Heart left ventricle (tissue), 16 donors: ENCODE data around the gene TTF2. TPM values are rescaled to one million over a fixed set of nuclear protein-coding genes. Genes with fewer than 3 reads are reported as not detected.

ENCODE experiments used
- ATAC-seq, 4 donors: fragments of 200-7000 bp; cut with Tn5 transposase; one replicate each; pipeline ENCODE4 v1.9.1; 2020 to 2022; ENCODE audit warnings: moderate library complexity in 4 of 4, mild to moderate bottlenecking in 3 of 4, moderate number of reproducible peaks in 1 of 4
- DNase-seq, 5 donors: peaks; one replicate each; pipeline ENCODE4 v3.0.0-alpha.2; 2020
- H3K27ac ChIP-seq, 12 donors: fragments of 200-600 bp; sonication (generic) in 4 of 12; one replicate each; pipeline versions ENCODE4 v1.5.0 to v1.8.0; 2016 to 2022; ENCODE audit warnings: mild to moderate bottlenecking in 2 of 12
- H3K27me3 ChIP-seq, 9 donors: fragments of 200-600 bp; sonication (generic) in 2 of 9; one replicate each; pipeline versions ENCODE4 v1.5.1 to v1.8.0; 2016 to 2022; ENCODE audit warnings: mild to moderate bottlenecking in 3 of 9
- H3K36me3 ChIP-seq, 9 donors: fragments of 200-600 bp; sonication (generic) in 2 of 9; one replicate each; pipeline versions ENCODE4 v1.5.0 to v1.8.0; 2018 to 2022; ENCODE audit warnings: mild to moderate bottlenecking in 2 of 9
- H3K4me1 ChIP-seq, 12 donors: fragments of 200-600 bp; sonication (generic) in 4 of 12; one replicate each; pipeline versions ENCODE4 v1.5.0 to v1.8.0; 2016 to 2022; ENCODE audit warnings: mild to moderate bottlenecking in 3 of 12
- H3K4me3 ChIP-seq, 12 donors: fragments of 200-600 bp; sonication (generic) in 4 of 12; one replicate each; pipeline versions ENCODE4 v1.5.0 to v1.8.0; 2017 to 2022; ENCODE audit warnings: mild to moderate bottlenecking in 9 of 12, moderate library complexity in 4 of 12
- H3K9me3 ChIP-seq, 12 donors: fragments of 200-600 bp; sonication (generic) in 4 of 12; one replicate each; pipeline versions ENCODE4 v1.5.0 to v1.8.0; 2016 to 2022; ENCODE audit warnings: mild to moderate bottlenecking in 1 of 12
- CTCF ChIP-seq, 12 donors: fragments of 200-600 bp; sonication (generic) in 4 of 12; IDR thresholded peaks; one replicate each; pipeline versions ENCODE4 v1.5.0 to v1.8.0; 2018 to 2022; ENCODE audit warnings: antibody characterized with exemption in 12 of 12, mild to moderate bottlenecking in 5 of 12
- POLR2A ChIP-seq, 2 donors: fragments of 450-650 bp; IDR thresholded peaks; one replicate each; pipeline ENCODE4 v1.6.1; 2017; ENCODE audit warnings: antibody characterized with exemption in 2 of 2, mild to moderate bottlenecking in 2 of 2, moderate library complexity in 2 of 2
- WGBS, 4 donors: extraction: QIAGEN DNeasy Blood & Tissue Kit in 2 of 4; methylation state at CpG; one replicate each; pipeline versions ENCODE4 v1.1.5 to v1.1.7; 2013 to 2018; 5-methylcytosine and 5-hydroxymethylcytosine counted together
- intact Hi-C, 10 donors: fragments of 100-400 bp; cut with DNase I; formaldehyde crosslinking; loops; one replicate each; pipeline versions ENCODE4 v1.11.1 to v1.14.2; 2022
- long read RNA-seq, 3 donors: library from polyadenylated mRNA; unstranded; transcript quantifications; one replicate each; pipeline ENCODE4 v2.0.0, GENCODE V29; 2020 to 2021
- polyA plus RNA-seq, 2 donors: library from polyadenylated mRNA; stranded (reverse); fragments of 200-250 nt; gene quantifications; one replicate each; pipeline ENCODE4 v1.2.3, GENCODE V29; 2013
- total RNA-seq, 9 donors: library from RNA; depleted of rRNA in 2 of 9; stranded (reverse); fragments of >200 nt in 2 of 9; fragmentation: NEBNext Ultra II Directional in 3 of 9; extraction: Animal tissue kit (Norgen Biotek cat#: 25700) in 3 of 9; gene quantifications; one replicate each; pipeline versions ENCODE4 v1.1.0 to v1.2.4, GENCODE V29; 2016 to 2023
- donor health status: ischemic (EF 13 %, LVEDD 7.1; RV severe dilation, severe dysfunction).
- donor health status: healthy with polysubstance abuse.
- donor health status: DM: no; HTN: yes; CAD: no.
- donor health status: DM: no; HTN: no; CAD: no.
- donor health status: ischemic (EF 25% LVEDD 6.9; RV normal size, moderate dysfunction).
- donor health status: ischemic (EF 25% LVEDD 5.7; RV mildly dilated, moderate dysfunction).
- donor health status: healthy.
- donor health status: DM: yes; HTN: yes; CAD: no.
- donor health status: ischemic (EF 35%, LVEDD 5.7; RV mildly dilated, moderate dysfunction).
- donor health status: nonischemic (EF 11% LVEDD 7.7; RV severe dilation, severe dysfunction).
- donor health status: DM: yes; HTN: yes; CAD: no.
- donor health status: PGD.
- donor health status: ischemic (EF 29% LVEDD 5.4; RV normal size, mild dysfunction).
- donor health status: nonischemic (EF 23%, LVEDD 6.1; RV moderate dilation, normal function).

Gene TTF2
- total RNA-seq, result 10 to 100 TPM in 4 of 9 donors, 1 to 10 TPM in 5; 2.8 to 20.7 (median 9.5) TPM
- 1 to 10 TPM; 1.2 to 3.7 TPM for polyA plus RNA-seq
- long read RNA-seq, donor 1, partial matches to known transcripts, result 1 of 1 reads
- long read RNA-seq, donor 1, other reads (novel, unspliced or antisense), result 0 of 1 reads
- long read RNA-seq, donor 2, partial matches to known transcripts, result 10 of 14 reads
- long read RNA-seq, donor 2, other reads (novel, unspliced or antisense), result 4 of 14 reads
- long read RNA-seq, donor 3, full-length matches to known transcripts, result 1 of 10 reads
- long read RNA-seq, donor 3, partial matches to known transcripts, result 1 of 10 reads
- long read RNA-seq, donor 3, other reads (novel, unspliced or antisense), result 8 of 10 reads

- Histone ChIP-seq H3K9me3 (no peaks in the 10 kb centered on the region), H3K27me3 (no peaks in the 10 kb centered on the region), H3K36me3 (peaks cover 0 to 17% (median 0%) of the 10 kb centered on the region in 9 donors), H3K27ac (peak within 1 kb of the TSS in 11 of 12 donors; percentile 1 to 70 (median 54)), H3K4me3 (peak within 1 kb of the TSS; percentile 67 to 88 (median 73)), H3K4me1 (peaks cover 0 to 27% (median 7%) of the 10 kb centered on the region in 12 donors)
- ATAC-seq (peak; percentile 99 to 100 (median 100)), DNase-seq (peak; percentile 90 to 94 (median 92))
- TF ChIP-seq POLR2A (IDR thresholded peaks at IDR 0.05), result peak in 1 of 2 donors; percentile 13
- peak in 9 of 12 donors; percentile 4 to 55 (median 33) for TF ChIP-seq CTCF (IDR thresholded peaks at IDR 0.05)
- intact Hi-C loops, result loop anchor here in 9 of 10 donors (5.0 to 10.0 kb wide), 13 partner anchors 135 to 695 kb away; partner anchors contain the start of genes CD58 (in 7 of the 9), PTGFRN (in 1 of the 9) and TENT5C (in 1 of the 9)
- WGBS, 4 donors, result 0 to 1% (median 0%) methylated on average over 48 of the region's 48 CpGs
Observed at GRCh38 chr1:117059678-117060440, at the start of gene TTF2. Gene TTF2 (plus strand): TSS chr1:117060326. CDS start chr1:117060347, 21 bp downstream.

- intact Hi-C loops, result no loop called here
- TF ChIP-seq CTCF (IDR thresholded peaks at IDR 0.05), result no peak
- no peak for TF ChIP-seq POLR2A (IDR thresholded peaks at IDR 0.05)
- Histone ChIP-seq H3K27me3 (no peaks in the 10 kb centered on the region), H3K27ac (no peak overlapping the region), H3K9me3 (no peaks in the 10 kb centered on the region), H3K4me3 (no peak overlapping the region), H3K4me1 (peaks cover 0 to 30% (median 0%) of the 10 kb centered on the region in 12 donors), H3K36me3 (no peaks in the 10 kb centered on the region)
- 92 to 96% (median 95%) methylated on average over 3 of the region's 3 CpGs for WGBS, 4 donors
- DNase-seq, result no peak
- no peak for ATAC-seq
Observed at GRCh38 chr1:117011334-117011733, 48.8 kb upstream of the TTF2 start.

- Histone ChIP-seq H3K4me3 (no peak overlapping the region), H3K4me1 (peaks cover 0 to 18% (median 0%) of the 10 kb centered on the region in 12 donors), H3K36me3 (no peaks in the 10 kb centered on the region), H3K27me3 (no peaks in the 10 kb centered on the region), H3K27ac (no peak overlapping the region), H3K9me3 (no peaks in the 10 kb centered on the region)
- no peak for ATAC-seq
- WGBS, 4 donors, result 94 to 98% (median 95%) methylated on average over 5 of the region's 5 CpGs
- TF ChIP-seq POLR2A (IDR thresholded peaks at IDR 0.05) (no peak), CTCF (IDR thresholded peaks at IDR 0.05) (no peak)
- DNase-seq, result no peak
- intact Hi-C loops, result no loop called here
Observed at GRCh38 chr1:117013309-117013858, 46.7 kb upstream of the TTF2 start.

- WGBS, 4 donors, result 91 to 95% (median 94%) methylated on average over 5 of the region's 5 CpGs
- Histone ChIP-seq H3K4me3 (no peak overlapping the region), H3K9me3 (no peaks in the 10 kb centered on the region), H3K27me3 (no peaks in the 10 kb centered on the region), H3K27ac (no peak overlapping the region), H3K36me3 (no peaks in the 10 kb centered on the region), H3K4me1 (peaks cover 0 to 10% (median 0%) of the 10 kb centered on the region in 12 donors)
- intact Hi-C loops, result no loop called here
- DNase-seq (no peak), ATAC-seq (no peak)
- TF ChIP-seq POLR2A (IDR thresholded peaks at IDR 0.05) (no peak), CTCF (IDR thresholded peaks at IDR 0.05) (no peak)
Observed at GRCh38 chr1:117014209-117014608, 45.9 kb upstream of the TTF2 start.
